MCF 10A (cell line): ENCODE results near the gene COMMD1. TPM values are rescaled to one million over a fixed set of nuclear protein-coding genes. Genes with fewer than 3 reads are reported as not detected.

Experiments used
- BruUV-seq: library from RNA; stranded (reverse); fragments of 400-500 nt; replicated peaks from 2 replicates; lab custom pipeline; 2021; lab: Mats Ljungman, UMichigan
- CTCF ChIA-PET: fragments of 300-600 bp; sonication (Branson Sonifier 250); formaldehyde crosslinking; extraction: SDS; loops from one replicate; lab custom pipeline; 2021; ENCODE audit warnings: antibody characterized with exemption, inconsistent platforms; lab: Yijun Ruan, JAX
- POLR2A ChIA-PET: fragments of 300-600, 350-650 bp; sonication (Branson Sonifier 250); formaldehyde crosslinking; extraction: SDS; loops from one replicate; lab custom pipeline; 2020; ENCODE audit warnings: antibody characterized with exemption, inconsistent platforms; lab: Yijun Ruan, JAX
- DNase-seq: peaks from one replicate; pipeline ENCODE4 v3.0.0-alpha.2; 2018; ENCODE audit not compliant: unreplicated experiment
- H3K27ac Mint-ChIP-seq: one replicate; pipeline ENCODE4 v1.8.0; 2022; ENCODE audit warnings: mild to moderate bottlenecking, low read depth, mixed read lengths; ENCODE audit not compliant: unreplicated experiment
- H3K27me3 Mint-ChIP-seq: one replicate; pipeline ENCODE4 v1.8.0; 2022; ENCODE audit warnings: mixed read lengths; ENCODE audit not compliant: insufficient read depth, unreplicated experiment
- H3K36me3 Mint-ChIP-seq: one replicate; pipeline ENCODE4 v1.8.0; 2022; ENCODE audit warnings: mild to moderate bottlenecking, moderate library complexity, mixed read lengths; ENCODE audit not compliant: insufficient read depth, unreplicated experiment
- H3K4me1 Mint-ChIP-seq: one replicate; pipeline ENCODE4 v1.8.0; 2022; ENCODE audit warnings: mixed read lengths; ENCODE audit not compliant: insufficient read depth, unreplicated experiment
- H3K4me3 Mint-ChIP-seq: one replicate; pipeline ENCODE4 v1.8.0; 2022; ENCODE audit warnings: mild to moderate bottlenecking, moderate library complexity, mixed read lengths; ENCODE audit not compliant: unreplicated experiment
- H3K9me3 Mint-ChIP-seq: one replicate; pipeline ENCODE4 v1.8.0; 2022; ENCODE audit warnings: mixed read lengths; ENCODE audit not compliant: unreplicated experiment
- CTCF ChIP-seq: fragments of 200-600 bp; IDR thresholded peaks from one replicate; pipeline ENCODE4 v1.8.0; 2022; ENCODE audit warnings: antibody characterized with exemption, mild to moderate bottlenecking; ENCODE audit not compliant: unreplicated experiment
- intact Hi-C: fragments of 100-400 bp; cut with micrococcal nuclease; formaldehyde crosslinking; loops from 2 replicates; pipeline ENCODE4 v1.14.1; 2022
- total RNA-seq: library from RNA; stranded (reverse); gene quantifications from 2 replicates; pipeline ENCODE4 v1.2.3, GENCODE V29; 2022

COMMD1 gene
- total RNA-seq, 1 experiment from 2014 or later: 33.8 TPM

GRCh38 chr2:61938511-61938910, 33.0 kb downstream of the COMMD1 start:
- no peak for TF ChIP-seq CTCF
- no peak for DNase-seq
- H3K9me3 Mint-ChIP-seq: no peaks in the 10 kb centered on the region
- H3K4me3 Mint-ChIP-seq: no peak overlapping the region
- peaks cover 4% of the 10 kb centered on the region for H3K36me3 Mint-ChIP-seq
- intact Hi-C loops: no loop called here
- CTCF ChIA-PET: interaction anchor here (0.6 to 0.7 kb wide), 2 partner anchors 168 to 808 kb away, joined by 3 read pairs; no protein-coding TSS in a partner anchor
- POLR2A ChIA-PET: no interaction called here
- no peaks in the 10 kb centered on the region for H3K4me1 Mint-ChIP-seq
- BruUV-seq: no TSS peak
- H3K27ac Mint-ChIP-seq: no peak overlapping the region
- no peaks in the 10 kb centered on the region for H3K27me3 Mint-ChIP-seq

- intact Hi-C loops: no loop called here
- peaks cover 6% of the 10 kb centered on the region for H3K36me3 Mint-ChIP-seq
- H3K27me3 Mint-ChIP-seq: no peaks in the 10 kb centered on the region
- no peak overlapping the region for H3K4me3 Mint-ChIP-seq
- POLR2A ChIA-PET: no interaction called here
- no peak for DNase-seq
- H3K4me1 Mint-ChIP-seq: peaks cover 6% of the 10 kb centered on the region
- TF ChIP-seq CTCF: no peak
- no peaks in the 10 kb centered on the region for H3K9me3 Mint-ChIP-seq
- H3K27ac Mint-ChIP-seq: no peak overlapping the region
- no TSS peak for BruUV-seq
- CTCF ChIA-PET: interaction anchor here (0.6 kb wide), 1 partner anchor 517 kb away, joined by 3 read pairs; no protein-coding TSS in a partner anchor
Measured at GRCh38 chr2:61943251-61943650, 37.8 kb downstream of the COMMD1 start.

DNA sequence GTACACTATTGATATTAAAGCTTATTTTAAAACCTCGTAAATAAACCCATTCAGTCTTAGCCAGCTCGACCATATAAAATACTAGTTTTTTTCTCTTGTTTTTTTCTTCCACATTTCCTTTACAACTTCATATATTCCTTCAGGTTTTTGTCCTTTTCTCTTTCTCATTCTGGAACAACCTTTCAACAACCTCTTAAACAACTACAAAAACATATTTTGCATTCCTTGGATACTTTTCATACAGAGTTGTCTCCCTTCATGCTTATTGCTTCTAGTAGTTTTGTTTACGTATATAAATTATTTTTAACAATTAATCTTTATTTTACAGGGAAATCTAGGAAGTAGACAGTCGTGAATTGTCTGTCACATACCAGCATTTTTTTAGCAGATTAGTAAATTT, 41.2 kb downstream of the COMMD1 start:
- no peak overlapping the region for H3K27ac Mint-ChIP-seq
- no peaks in the 10 kb centered on the region for H3K9me3 Mint-ChIP-seq
- CTCF ChIA-PET: interaction anchor here (0.6 kb wide), 1 partner anchor 534 kb away, joined by 3 read pairs; no protein-coding TSS in a partner anchor
- H3K4me1 Mint-ChIP-seq: peaks cover 14% of the 10 kb centered on the region
- no peaks in the 10 kb centered on the region for H3K27me3 Mint-ChIP-seq
- no peak overlapping the region for H3K4me3 Mint-ChIP-seq
- TF ChIP-seq CTCF: no peak
- no TSS peak for BruUV-seq
- POLR2A ChIA-PET: no interaction called here
- no peak for DNase-seq
- intact Hi-C loops: no loop called here
- peaks cover 6% of the 10 kb centered on the region for H3K36me3 Mint-ChIP-seq

- BruUV-seq: no TSS peak
- POLR2A ChIA-PET: interaction anchor here (1.3 to 1.9 kb wide), 2 partner anchors 9 to 11 kb away, joined by 6 to 7 read pairs; no protein-coding TSS in a partner anchor
- TF ChIP-seq CTCF: no peak
- Mint-ChIP-seq H3K9me3 (no peaks in the 10 kb centered on the region), H3K36me3 (peaks cover 6% of the 10 kb centered on the region), H3K27ac (no peak overlapping the region), H3K27me3 (no peaks in the 10 kb centered on the region), H3K4me3 (no peak overlapping the region), H3K4me1 (peaks cover 14% of the 10 kb centered on the region)
- no peak for DNase-seq
- CTCF ChIA-PET: interaction anchor here (0.6 kb wide), 2 partner anchors 37 to 1362 kb away, joined by 3 read pairs; no protein-coding TSS in a partner anchor
- intact Hi-C loops: no loop called here
Measured at GRCh38 chr2:61948661-61949457, 43.4 kb downstream of the COMMD1 start.
